H1 (cell line): Measurements from ENCODE around the gene NHLH1. TPM values are rescaled to one million over a fixed set of nuclear protein-coding genes. Genes with fewer than 3 reads are reported as not detected.

Experiments
- CTCF ChIA-PET: fragments of 300-600 bp; sonication (Branson Sonifier 250); formaldehyde crosslinking; loops from one replicate; lab custom pipeline; 2021; ENCODE audit not compliant: partially characterized antibody; lab: Charles Lee
- POLR2A ChIA-PET: fragments of 300-600 bp; sonication (Branson Sonifier 250); formaldehyde crosslinking; loops from one replicate; lab custom pipeline; 2021; ENCODE audit warnings: inconsistent platforms; ENCODE audit not compliant: partially characterized antibody; lab: Charles Lee
- DNase-seq, 2 experiments: peaks; one replicate each; pipeline versions ENCODE4 v3.0.0 to v3.0.0-alpha.2; 2010 to 2022; ENCODE audit warnings: low spot score in 2 of 2, low read depth in 1 of 2, mixed read lengths in 1 of 2
- FAIRE-seq: peaks from 2 replicates; lab custom pipeline; 2011; peaks lifted over from hg19 to GRCh38; lab: Jason Lieb, UNC
- H2AFZ ChIP-seq: 2 replicates; pipeline ENCODE4 v1.8.1; 2012; ENCODE audit warnings: low read length, inconsistent platforms
- H2AK5ac ChIP-seq: 2 replicates; pipeline ENCODE4 v1.6.1; 2013; ENCODE audit warnings: low read depth, low read length
- H2BK120ac ChIP-seq: replicated peaks from 2 replicates; pipeline ENCODE3; 2013; ENCODE audit warnings: low read depth, low read length, inconsistent platforms
- H2BK12ac ChIP-seq: 2 replicates; pipeline ENCODE4 v1.6.1; 2013; ENCODE audit warnings: low read depth, low read length
- H2BK15ac ChIP-seq: 2 replicates; pipeline ENCODE4 v1.6.1; 2013; ENCODE audit warnings: low read length
- H2BK20ac ChIP-seq: 2 replicates; pipeline ENCODE4 v1.6.1; 2013; ENCODE audit warnings: low read length
- H2BK5ac ChIP-seq: 2 replicates; pipeline ENCODE4 v1.6.1; 2013; ENCODE audit warnings: low read depth, low read length
- H3K14ac ChIP-seq: 2 replicates; pipeline ENCODE4 v1.6.1; 2013; ENCODE audit warnings: inconsistent platforms; ENCODE audit not compliant: insufficient read length
- H3K18ac ChIP-seq: 2 replicates; pipeline ENCODE4 v1.6.1; 2013; ENCODE audit warnings: low read length; ENCODE audit errors: extremely low read depth
- H3K23ac ChIP-seq: 2 replicates; pipeline ENCODE4 v1.6.1; 2013; ENCODE audit warnings: inconsistent platforms; ENCODE audit not compliant: insufficient read length
- H3K23me2 ChIP-seq: 2 replicates; pipeline ENCODE4 v1.6.1; 2013; ENCODE audit warnings: low read depth, low read length
- H3K27ac ChIP-seq: 2 replicates; pipeline ENCODE4 v1.6.1; 2011; ENCODE audit warnings: low read depth, low read length, inconsistent platforms
- H3K27me3 ChIP-seq, 4 experiments: replicated peaks in 1 of 4; 1 replicate in 1 of 4; 2 replicates in 3 of 4; pipeline versions ENCODE4 v1.6.1 to v1.8.1; 2011 to 2013; ENCODE audit warnings: low read length in 3 of 4, mild to moderate bottlenecking in 3 of 4, inconsistent platforms in 2 of 4, mixed read lengths in 2 of 4, moderate library complexity in 1 of 4; ENCODE audit not compliant: control insufficient read depth in 3 of 4, insufficient read depth in 3 of 4; ENCODE audit errors: extremely low read depth in 1 of 4
- H3K36me3 ChIP-seq, 4 experiments: 2 replicates each; pipeline versions ENCODE4 v1.6.1 to v1.8.1; 2011 to 2013; ENCODE audit warnings: mild to moderate bottlenecking in 4 of 4, low read length in 3 of 4, moderate library complexity in 2 of 4, control low read depth in 1 of 4, inconsistent platforms in 1 of 4; ENCODE audit not compliant: insufficient read depth in 4 of 4, control insufficient read depth in 2 of 4
- H3K4ac ChIP-seq: replicated peaks from 2 replicates; pipeline ENCODE3; 2013; ENCODE audit warnings: low read length, low read depth, mixed read lengths, inconsistent platforms; ENCODE audit not compliant: insufficient read length
- H3K4me1 ChIP-seq, 4 experiments: replicated peaks in 1 of 4; 1 replicate in 1 of 4; 2 replicates in 3 of 4; pipeline versions ENCODE4 v1.6.1 to v1.8.1; 2011 to 2013; ENCODE audit warnings: low read length in 3 of 4, inconsistent platforms in 2 of 4, mixed read lengths in 1 of 4; ENCODE audit not compliant: insufficient read depth in 4 of 4, control insufficient read depth in 3 of 4
- H3K4me2 ChIP-seq, 2 experiments: 2 replicates each; pipeline versions ENCODE4 v1.6.1 to v1.8.1; 2011 to 2013; ENCODE audit warnings: low read depth in 2 of 2, low read length in 2 of 2, control low read depth in 1 of 2, inconsistent platforms in 1 of 2, mild to moderate bottlenecking in 1 of 2; ENCODE audit not compliant: insufficient read depth in 1 of 2
- H3K4me3 ChIP-seq, 4 experiments: fragments of 200-600, 300-600 bp in 1 of 4; sonication (generic), shearing (Covaris generic), sonication (Bioruptor Twin) in 1 of 4; 2 replicates each; pipeline versions ENCODE4 v1.5.1 to v1.8.1; 2011 to 2016; ENCODE audit warnings: low read length in 4 of 4, low read depth in 3 of 4, control low read depth in 2 of 4, inconsistent platforms in 2 of 4, mild to moderate bottlenecking in 2 of 4, mixed read lengths in 1 of 4, moderate library complexity in 1 of 4; ENCODE audit not compliant: insufficient read depth in 2 of 4; ENCODE audit errors: extremely low read depth in 1 of 4
- H3K56ac ChIP-seq: replicated peaks from 2 replicates; pipeline ENCODE3; 2013; ENCODE audit warnings: low read depth, mild to moderate bottlenecking, mixed read lengths, low read length, inconsistent platforms; ENCODE audit not compliant: insufficient read length
- H3K79me1 ChIP-seq: 2 replicates; pipeline ENCODE4 v1.6.1; 2013; ENCODE audit warnings: low read depth, low read length, control low read depth
- H3K79me2 ChIP-seq, 2 experiments: 2 replicates each; pipeline versions ENCODE4 v1.6.1 to v1.8.1; 2012 to 2013; ENCODE audit warnings: low read length in 2 of 2, mild to moderate bottlenecking in 2 of 2, inconsistent platforms in 1 of 2; ENCODE audit not compliant: insufficient read depth in 2 of 2, control insufficient read depth in 1 of 2
- H3K9ac ChIP-seq, 4 experiments: replicated peaks in 1 of 4; 1 replicate in 1 of 4; 2 replicates in 3 of 4; pipeline versions ENCODE4 v1.6.1 to v1.8.1; 2011 to 2013; ENCODE audit warnings: low read depth in 3 of 4, low read length in 3 of 4, control low read depth in 2 of 4, mild to moderate bottlenecking in 2 of 4, moderate library complexity in 2 of 4, inconsistent platforms in 1 of 4; ENCODE audit errors: extremely low read depth in 1 of 4
- H3K9me3 ChIP-seq, 2 experiments: 2 replicates each; pipeline versions ENCODE4 v1.6.1 to v1.8.1; 2012 to 2013; ENCODE audit warnings: mild to moderate bottlenecking in 2 of 2, moderate library complexity in 2 of 2, control low read depth in 1 of 2, inconsistent platforms in 1 of 2, low read depth in 1 of 2, low read length in 1 of 2, mixed read lengths in 1 of 2; ENCODE audit not compliant: insufficient read depth in 2 of 2
- H4K20me1 ChIP-seq, 2 experiments: replicated peaks in 1 of 2; 2 replicates each; pipeline versions ENCODE3 to v1.8.1; 2011 to 2013; ENCODE audit warnings: inconsistent platforms in 2 of 2, low read length in 2 of 2, mild to moderate bottlenecking in 1 of 2; ENCODE audit not compliant: insufficient read depth in 2 of 2, control insufficient read depth in 1 of 2
- H4K5ac ChIP-seq: 2 replicates; pipeline ENCODE4 v1.6.1; 2013; ENCODE audit warnings: low read length, low read depth, mixed read lengths, inconsistent platforms; ENCODE audit not compliant: insufficient read length
- H4K8ac ChIP-seq: 2 replicates; pipeline ENCODE4 v1.8.0; 2013; ENCODE audit warnings: mild to moderate bottlenecking, moderate library complexity, low read length, inconsistent platforms; ENCODE audit not compliant: insufficient read depth; ENCODE audit errors: extremely low read depth
- H4K91ac ChIP-seq: replicated peaks from 2 replicates; pipeline ENCODE3; 2013; ENCODE audit warnings: low read length, mixed read lengths, inconsistent platforms; ENCODE audit not compliant: insufficient read length
- CTCF ChIP-seq, 3 experiments: IDR thresholded peaks; 1 replicate in 2 of 3; 2 replicates in 1 of 3; pipeline versions ENCODE4 v1.5.1 to v1.6.1; 2011; ENCODE audit warnings: low read length in 3 of 3, mild to moderate bottlenecking in 3 of 3, inconsistent platforms in 2 of 3, low read depth in 1 of 3, moderate library complexity in 1 of 3; ENCODE audit not compliant: insufficient read depth in 1 of 3; ENCODE audit errors: control extremely low read depth in 1 of 3
- TEAD4 ChIP-seq: IDR thresholded peaks from 2 replicates; pipeline ENCODE4 v1.6.1; 2012; ENCODE audit warnings: low read depth, low read length, inconsistent platforms, mixed read lengths
- WGBS, 2 experiments: shearing (Covaris generic) in 1 of 2; methylation state at CpG; one replicate each; pipeline versions ENCODE4 v1.1.6 to v1.1.7; 2013 to 2015; ENCODE audit warnings: low lambda C conversion rate in 2 of 2, mixed read lengths in 2 of 2, inconsistent platforms in 1 of 2, low coverage in 1 of 2, missing lambda C conversion rate in 1 of 2; ENCODE audit not compliant: insufficient replicate concordance in 2 of 2, insufficient coverage in 1 of 2, insufficient read length in 1 of 2; ENCODE audit errors: extremely low coverage in 1 of 2, missing lambda C conversion rate in 1 of 2; 5-methylcytosine and 5-hydroxymethylcytosine counted together
- polyA plus RNA-seq, 7 experiments: library from polyadenylated mRNA; depleted of rRNA in 3 of 7; stranded (reverse) in 5 of 7; unstranded in 2 of 7; fragments of >200 nt in 5 of 7; fragments of 200-250 nt in 2 of 7; gene quantifications; 1 replicate in 5 of 7; 2 replicates in 1 of 7; 4 replicates in 1 of 7; pipeline versions ENCODE4 v1.2.1 to v1.2.3, GENCODE V29; 2011 to 2013; ENCODE audit warnings: missing spikeins in 2 of 7, mixed read lengths in 2 of 7
- total RNA-seq: library from RNA; stranded (reverse); fragmentation: NEBNext Ultra II Directional; extraction: Animal tissue kit (Norgen Biotek cat#: 25700); gene quantifications from 2 replicates; pipeline ENCODE4 v1.2.1, GENCODE V29; 2021

The NHLH1 gene
- total and polyA plus RNA-seq, 2 of the 8 experiments (the other 6 are each of a cell fraction or from before 2014, with no cell fraction given) = 0.39 to 0.91 TPM

GRCh38 chr1:160411271-160412027, 44.6 kb downstream of the NHLH1 start:
- Histone ChIP-seq H2BK15ac (0 out of 2 replicates have a peak overlapping the region, but pooled peaks have one; percentile 21), H4K8ac (no peak overlapping the region), H3K18ac (peak overlapping the region; percentile 34), H3K4me2 (peak overlapping the region; percentile 17 to 50; a peak in 3 of 4 replicates), H2BK12ac (peak overlapping the region; percentile 46; the same call in 1 of the 2 replicates), H4K20me1 (peaks cover 8 to 13% of the 10 kb centered on the region in 2 experiments), H3K14ac (no peak overlapping the region), H2AFZ (no peak overlapping the region), H3K27me3 (no peaks in the 10 kb centered on the region), H3K4me1 (peaks cover 14 to 34% (median 26%) of the 10 kb centered on the region in 4 experiments), H4K5ac (peak overlapping the region; percentile 20), H4K91ac (no peak overlapping the region), H3K9ac (no peak overlapping the region), H3K23me2 (no peaks in the 10 kb centered on the region), H3K4ac (no peak overlapping the region), H3K9me3 (no peaks in the 10 kb centered on the region), H3K79me1 (peaks cover 35% of the 10 kb centered on the region), H3K4me3 (peak overlapping the region in 2 of 4 experiments; percentile 5 to 10; a peak in 2 of 8 replicates), H2AK5ac (peak overlapping the region; percentile 61; the same call in 1 of the 2 replicates), H3K23ac (no peak overlapping the region), H3K27ac (0 out of 2 replicates have a peak overlapping the region, but pooled peaks have one; percentile 58), H2BK120ac (no peak overlapping the region), H2BK20ac (0 out of 2 replicates have a peak overlapping the region, but pooled peaks have one; percentile 23), H3K79me2 (peaks cover 4 to 81% of the 10 kb centered on the region in 2 experiments), H3K36me3 (peaks cover 0 to 11% (median 2%) of the 10 kb centered on the region in 4 experiments; a peak in 2 of 8 replicates), H2BK5ac (0 out of 2 replicates have a peak overlapping the region, but pooled peaks have one; percentile 41), H3K56ac (no peak overlapping the region)
- POLR2A ChIA-PET = interaction anchor here (0.6 to 1.9 kb wide), 10 partner anchors 8 to 59 kb away, joined by 4 to 9 read pairs (median 5); partner anchors contain the start of gene VANGL2
- CTCF ChIA-PET = interaction anchor here (0.7 to 8.5 kb wide), 14 partner anchors 8 to 240 kb away, joined by 3 to 70 read pairs (median 4); partner anchors contain the start of gene NHLH1
- no peak for FAIRE-seq
- DNase-seq = no peak
- WGBS, 2 experiments = 76% methylated on average over 6 of the region's 6 CpGs; no CpG with 5 or more reads in 1 of the 2 experiments
- TF ChIP-seq TEAD4 = no peak
- TF ChIP-seq CTCF (IDR thresholded peaks at IDR 0.05; ENCODE audit: control extremely low read depth in 1 of 3, insufficient read depth in 1 of 3, low read depth in 1 of 3, low read length in 3 of 3) = peak; percentile 3 to 28 (median 6); a peak in 2 of 4 replicates
